Caco-2 (cell line): Measurements from ENCODE around the gene NGFR. TPM values are rescaled to one million over a fixed set of nuclear protein-coding genes. Genes with fewer than 3 reads are reported as not detected.

Experiments used
- BruUV-seq: library from RNA; stranded (reverse); fragments of 400-500 nt; replicated peaks from 2 replicates; lab custom pipeline; 2021; lab: Mats Ljungman, UMichigan
- CTCF ChIA-PET: fragments of 300-600 bp; sonication (Branson Sonifier 250); formaldehyde crosslinking; loops from one replicate; lab custom pipeline; 2022; ENCODE audit warnings: antibody characterized with exemption; lab: Charles Lee
- POLR2A ChIA-PET: fragments of 300-600 bp; sonication (Branson Sonifier 250); formaldehyde crosslinking; loops from one replicate; lab custom pipeline; 2022; ENCODE audit warnings: antibody characterized with exemption; lab: Charles Lee
- DNase-seq, 2 experiments: peaks; one replicate each; pipeline versions ENCODE4 v3.0.0 to v3.0.0-alpha.2; 2020 to 2022
- H3K27me3 ChIP-seq: replicated peaks from 2 replicates; pipeline ENCODE4 v1.6.0; 2011; ENCODE audit warnings: low read length; ENCODE audit not compliant: control insufficient read depth, insufficient read depth
- H3K36me3 ChIP-seq: 2 replicates; pipeline ENCODE4 v1.5.1; 2011; ENCODE audit warnings: low read length; ENCODE audit not compliant: control insufficient read depth, insufficient read depth
- H3K4me1 ChIP-seq: fragments of 250-450 bp; sonication (Bioruptor Pico); 2 replicates; pipeline ENCODE4 v1.5.1; 2020; ENCODE audit warnings: mild to moderate bottlenecking
- H3K4me3 ChIP-seq: 2 replicates; pipeline ENCODE4 v1.5.1; 2011; ENCODE audit warnings: low read depth, mild to moderate bottlenecking, control low read depth, low read length
- H3K9me3 ChIP-seq: fragments of 250-450 bp; sonication (Bioruptor Pico); 2 replicates; pipeline ENCODE4 v1.5.1; 2020; ENCODE audit warnings: mild to moderate bottlenecking, moderate library complexity
- H3K27ac Mint-ChIP-seq: one replicate; pipeline ENCODE4 v1.8.0; 2022; ENCODE audit warnings: mixed read lengths; ENCODE audit not compliant: unreplicated experiment
- H3K27me3 Mint-ChIP-seq: one replicate; pipeline ENCODE4 v1.8.0; 2022; ENCODE audit warnings: mixed read lengths; ENCODE audit not compliant: insufficient read depth, unreplicated experiment
- H3K36me3 Mint-ChIP-seq: one replicate; pipeline ENCODE4 v1.8.0; 2022; ENCODE audit warnings: mild to moderate bottlenecking, mixed read lengths; ENCODE audit not compliant: insufficient read depth, unreplicated experiment
- H3K4me1 Mint-ChIP-seq: one replicate; pipeline ENCODE4 v1.8.0; 2022; ENCODE audit warnings: low read depth, mixed read lengths; ENCODE audit not compliant: unreplicated experiment
- H3K4me3 Mint-ChIP-seq: one replicate; pipeline ENCODE4 v1.8.0; 2022; ENCODE audit warnings: mild to moderate bottlenecking, moderate library complexity, mixed read lengths; ENCODE audit not compliant: unreplicated experiment
- H3K9me3 Mint-ChIP-seq: one replicate; pipeline ENCODE4 v1.8.0; 2022; ENCODE audit warnings: mixed read lengths; ENCODE audit not compliant: unreplicated experiment
- intact Hi-C: fragments of 100-400 bp; cut with micrococcal nuclease; formaldehyde crosslinking; loops from one replicate; pipeline ENCODE4 v1.10.0; 2022; ENCODE audit not compliant: unreplicated experiment
- total RNA-seq: library from RNA; stranded (reverse); gene quantifications from 2 replicates; pipeline ENCODE4 v1.2.3, GENCODE V29; 2022
- TF ChIP-seq, protein P1 (sequence below), 2 experiments: fragments of 200-600 bp in 1 of 2; IDR thresholded peaks; 1 replicate in 1 of 2; 2 replicates in 1 of 2; pipeline versions ENCODE4 v1.5.1 to v1.8.0; 2011 to 2022; ENCODE audit warnings: antibody characterized with exemption in 1 of 2, control low read depth in 1 of 2, inconsistent platforms in 1 of 2, low read depth in 1 of 2, low read length in 1 of 2, mild to moderate bottlenecking in 1 of 2, moderate library complexity in 1 of 2; ENCODE audit not compliant: insufficient read depth in 1 of 2, severe bottlenecking in 1 of 2, unreplicated experiment in 1 of 2

The NGFR gene
- total RNA-seq, 1 experiment from 2014 or later, result 1.6 TPM

GRCh38 chr17:49510059-49510719 lies 15.1 kb downstream of the NGFR start:
- no peak overlapping the region for H3K4me3 Mint-ChIP-seq
- ChIA-PET POLR2A (no interaction called here), CTCF (interaction anchor here (0.6 to 1.5 kb wide), 3 partner anchors 15 to 102 kb away, joined by 4 to 11 read pairs (median 6); partner anchors contain the start of gene NGFR)
- Histone ChIP-seq H3K4me1 (peaks cover 21% of the 10 kb centered on the region), H3K27me3 (no peaks in the 10 kb centered on the region), H3K9me3 (no peaks in the 10 kb centered on the region), H3K4me3 (no peak overlapping the region), H3K36me3 (no peaks in the 10 kb centered on the region)
- TF ChIP-seq, protein P1, sequence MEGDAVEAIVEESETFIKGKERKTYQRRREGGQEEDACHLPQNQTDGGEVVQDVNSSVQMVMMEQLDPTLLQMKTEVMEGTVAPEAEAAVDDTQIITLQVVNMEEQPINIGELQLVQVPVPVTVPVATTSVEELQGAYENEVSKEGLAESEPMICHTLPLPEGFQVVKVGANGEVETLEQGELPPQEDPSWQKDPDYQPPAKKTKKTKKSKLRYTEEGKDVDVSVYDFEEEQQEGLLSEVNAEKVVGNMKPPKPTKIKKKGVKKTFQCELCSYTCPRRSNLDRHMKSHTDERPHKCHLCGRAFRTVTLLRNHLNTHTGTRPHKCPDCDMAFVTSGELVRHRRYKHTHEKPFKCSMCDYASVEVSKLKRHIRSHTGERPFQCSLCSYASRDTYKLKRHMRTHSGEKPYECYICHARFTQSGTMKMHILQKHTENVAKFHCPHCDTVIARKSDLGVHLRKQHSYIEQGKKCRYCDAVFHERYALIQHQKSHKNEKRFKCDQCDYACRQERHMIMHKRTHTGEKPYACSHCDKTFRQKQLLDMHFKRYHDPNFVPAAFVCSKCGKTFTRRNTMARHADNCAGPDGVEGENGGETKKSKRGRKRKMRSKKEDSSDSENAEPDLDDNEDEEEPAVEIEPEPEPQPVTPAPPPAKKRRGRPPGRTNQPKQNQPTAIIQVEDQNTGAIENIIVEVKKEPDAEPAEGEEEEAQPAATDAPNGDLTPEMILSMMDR (IDR thresholded peaks at IDR 0.05; ENCODE audit: insufficient read depth in 1 of 2, low read depth in 1 of 2, low read length in 1 of 2, severe bottlenecking in 1 of 2, unreplicated experiment in 1 of 2), result no peak
- no peaks in the 10 kb centered on the region for H3K36me3 Mint-ChIP-seq
- no peaks in the 10 kb centered on the region for H3K27me3 Mint-ChIP-seq
- no peaks in the 10 kb centered on the region for H3K9me3 Mint-ChIP-seq
- no TSS peak for BruUV-seq
- peaks cover 32% of the 10 kb centered on the region for H3K4me1 Mint-ChIP-seq
- no peak overlapping the region for H3K27ac Mint-ChIP-seq
- DNase-seq, result no peak
- intact Hi-C loops, result no loop called here

GRCh38 chr17:49510720-49511110 lies 15.6 kb downstream of the NGFR start:
- intact Hi-C loops, result no loop called here
- Histone ChIP-seq H3K4me1 (peaks cover 21% of the 10 kb centered on the region), H3K9me3 (no peaks in the 10 kb centered on the region), H3K27me3 (no peaks in the 10 kb centered on the region), H3K4me3 (no peak overlapping the region), H3K36me3 (no peaks in the 10 kb centered on the region)
- BruUV-seq, result no TSS peak
- Mint-ChIP-seq H3K27ac (no peak overlapping the region), H3K27me3 (no peaks in the 10 kb centered on the region), H3K4me1 (peaks cover 35% of the 10 kb centered on the region), H3K36me3 (no peaks in the 10 kb centered on the region), H3K4me3 (no peak overlapping the region), H3K9me3 (no peaks in the 10 kb centered on the region)
- peak in 1 of 2 experiments; percentile 47 for DNase-seq
- TF ChIP-seq, protein P1 (IDR thresholded peaks at IDR 0.05; ENCODE audit: insufficient read depth in 1 of 2, low read depth in 1 of 2, low read length in 1 of 2, severe bottlenecking in 1 of 2, unreplicated experiment in 1 of 2), result no peak
- ChIA-PET CTCF (interaction anchor here (0.7 to 1.5 kb wide), 4 partner anchors 12 to 1462 kb away, joined by 3 to 11 read pairs (median 6); partner anchors contain the start of gene NGFR), POLR2A (no interaction called here)

DNA sequence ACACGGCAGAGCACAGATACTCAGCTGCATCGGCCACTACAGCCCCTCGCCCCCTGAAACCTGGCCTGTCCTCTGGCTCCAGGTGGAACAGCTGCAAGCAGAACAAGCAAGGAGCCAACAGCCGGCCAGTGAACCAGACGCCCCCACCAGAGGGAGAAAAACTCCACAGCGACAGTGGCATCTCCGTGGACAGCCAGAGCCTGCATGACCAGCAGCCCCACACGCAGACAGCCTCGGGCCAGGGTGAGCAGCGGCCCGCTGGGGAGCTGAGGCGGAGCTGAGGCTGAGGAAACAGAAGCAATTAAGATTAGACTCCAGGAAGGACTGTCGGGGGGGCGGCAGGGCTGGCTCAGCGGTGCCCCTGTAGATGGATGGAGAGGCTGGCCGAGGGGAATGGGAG lies 16.7 kb downstream of the NGFR start:
- H3K4me3 ChIP-seq, result no peak overlapping the region
- Mint-ChIP-seq H3K4me1 (peaks cover 35% of the 10 kb centered on the region), H3K27ac (no peak overlapping the region), H3K4me3 (no peak overlapping the region), H3K36me3 (no peaks in the 10 kb centered on the region), H3K27me3 (peaks cover 3% of the 10 kb centered on the region), H3K9me3 (no peaks in the 10 kb centered on the region)
- ChIA-PET CTCF (interaction anchor here (0.9 to 1.6 kb wide), 2 partner anchors 44 to 104 kb away, joined by 3 read pairs; no protein-coding TSS in a partner anchor), POLR2A (no interaction called here)
- TF ChIP-seq, protein P1 (IDR thresholded peaks at IDR 0.05; ENCODE audit: insufficient read depth in 1 of 2, low read depth in 1 of 2, low read length in 1 of 2, severe bottlenecking in 1 of 2, unreplicated experiment in 1 of 2), result no peak
- no TSS peak for BruUV-seq
- H3K27me3 ChIP-seq, result no peaks in the 10 kb centered on the region
- H3K36me3 ChIP-seq, result no peaks in the 10 kb centered on the region
- DNase-seq, result no peak
- H3K4me1 ChIP-seq, result peaks cover 21% of the 10 kb centered on the region
- no peaks in the 10 kb centered on the region for H3K9me3 ChIP-seq
- intact Hi-C loops, result no loop called here
